A549 (cell line): Measurements from ENCODE around the gene GAL3ST2. TPM values are rescaled to one million over a fixed set of nuclear protein-coding genes. Genes with fewer than 3 reads are reported as not detected.

Source experiments
- ATAC-seq, 2 experiments: fragments of 200-7000 bp in 1 of 2; fragments of >200 bp in 1 of 2; cut with Nextera tagmentation in 1 of 2; cut with Tn5 transposase in 1 of 2; 3 replicates each; pipeline versions ENCODE4 v1.8.0 to v1.9.1; 2018 to 2020; ENCODE audit warnings: mild to moderate bottlenecking in 1 of 2, moderate library complexity in 1 of 2
- CTCF ChIA-PET: fragments of 300-600 bp; sonication (Branson Sonifier 250); formaldehyde crosslinking; extraction: SDS; loops from one replicate; lab custom pipeline; 2021; ENCODE audit warnings: antibody characterized with exemption, inconsistent platforms; lab: Yijun Ruan, JAX
- POLR2A ChIA-PET: fragments of 350-600 bp; formaldehyde crosslinking; extraction: SDS; loops from one replicate; lab custom pipeline; 2021; ENCODE audit warnings: antibody characterized with exemption, inconsistent platforms; lab: Yijun Ruan, JAX
- DNase-seq, 2 experiments: peaks; one replicate each; pipeline versions ENCODE4 v3.0.0 to v3.0.0-alpha.2; 2011 to 2016; ENCODE audit warnings: low read depth in 1 of 2, low spot score in 1 of 2
- FAIRE-seq: peaks from 2 replicates; lab custom pipeline; 2011; peaks lifted over from hg19 to GRCh38; lab: Jason Lieb, UNC
- H3K27ac ChIP-seq, 2 experiments: fragments of >200 bp; sonication (Bioruptor Twin); formaldehyde crosslinking; 3 replicates each; pipeline ENCODE4 v1.5.1; 2016 to 2017
- H3K4me1 ChIP-seq: fragments of >200 bp; sonication (Bioruptor Twin); formaldehyde crosslinking; 3 replicates; pipeline ENCODE4 v1.6.1; 2016
- H3K4me2 ChIP-seq: fragments of >200 bp; sonication (Bioruptor Twin); formaldehyde crosslinking; 3 replicates; pipeline ENCODE4 v1.6.1; 2016
- H3K4me3 ChIP-seq: fragments of >200 bp; sonication (Bioruptor Twin); formaldehyde crosslinking; 3 replicates; pipeline ENCODE4 v1.5.1; 2016
- H3K9me3 ChIP-seq: fragments of >200 bp; sonication (Bioruptor Twin); formaldehyde crosslinking; 3 replicates; pipeline ENCODE4 v1.6.1; 2016
- BCL3 ChIP-seq: fragments of >200 bp; sonication (Bioruptor Twin); formaldehyde crosslinking; IDR thresholded peaks from 3 replicates; pipeline ENCODE4 v1.6.1; 2016
- BHLHE40 ChIP-seq: IDR thresholded peaks from 2 replicates; pipeline ENCODE4 v1.6.1; 2012; ENCODE audit warnings: low read depth, low read length, inconsistent platforms
- CBX2 ChIP-seq: fragments of 200-600 bp; sonication (generic); IDR thresholded peaks from 2 replicates; pipeline ENCODE4 v1.6.1; 2016; ENCODE audit warnings: low read depth, mild to moderate bottlenecking, borderline replicate concordance
- CBX8 ChIP-seq: fragments of 200-600 bp; sonication (generic); IDR thresholded peaks from 2 replicates; pipeline ENCODE4 v1.6.1; 2016
- CTCF ChIP-seq: fragments of >200 bp; sonication (Bioruptor Twin); formaldehyde crosslinking; IDR thresholded peaks from 3 replicates; pipeline ENCODE4 v1.5.1; 2016
- E2F6 ChIP-seq: IDR thresholded peaks from 2 replicates; pipeline ENCODE4 v1.6.1; 2012; ENCODE audit warnings: low read depth, borderline replicate concordance
- EP300 ChIP-seq, 2 experiments: fragments of >200 bp; sonication (Bioruptor Twin); formaldehyde crosslinking; IDR thresholded peaks; 2 replicates in 1 of 2; 3 replicates in 1 of 2; pipeline ENCODE4 v1.6.1; 2016 to 2017
- ESRRA ChIP-seq: fragments of 150-350 bp; IDR thresholded peaks from 2 replicates; pipeline ENCODE4 v1.6.1; 2014; ENCODE audit warnings: mild to moderate bottlenecking, low read length, borderline replicate concordance
- FOSB ChIP-seq: fragments of 250-450 bp; sonication (Bioruptor Pico); IDR thresholded peaks from 2 replicates; pipeline ENCODE4 v1.5.0; 2020; ENCODE audit warnings: mild to moderate bottlenecking, moderate library complexity
- HEYL ChIP-seq: fragments of 250-450 bp; sonication (Bioruptor Pico); IDR thresholded peaks from 2 replicates; pipeline ENCODE4 v1.8.0; 2021; ENCODE audit warnings: mild to moderate bottlenecking, moderate library complexity
- HMGXB4 ChIP-seq: fragments of 250-450 bp; sonication (Bioruptor Pico); IDR thresholded peaks from 2 replicates; pipeline ENCODE4 v1.5.0; 2021; ENCODE audit warnings: mild to moderate bottlenecking, moderate library complexity, borderline replicate concordance
- HOXB13 ChIP-seq: fragments of 250-450 bp; sonication (Bioruptor Pico); IDR thresholded peaks from 2 replicates; pipeline ENCODE4 v1.5.0; 2020; ENCODE audit warnings: low read depth, mild to moderate bottlenecking, moderate library complexity
- HOXB5 ChIP-seq: fragments of 250-450 bp; sonication (Bioruptor Pico); IDR thresholded peaks from 2 replicates; pipeline ENCODE4 v1.5.0; 2020; ENCODE audit warnings: mild to moderate bottlenecking, moderate library complexity
- JUN ChIP-seq, 2 experiments: fragments of >200 bp; sonication (Bioruptor Twin); formaldehyde crosslinking; IDR thresholded peaks; 2 replicates in 1 of 2; 3 replicates in 1 of 2; pipeline ENCODE4 v1.6.1; 2016 to 2017
- JUNB ChIP-seq: fragments of >200 bp; sonication (Bioruptor Twin); formaldehyde crosslinking; IDR thresholded peaks from 2 replicates; pipeline ENCODE4 v1.6.1; 2016
- KDM5A ChIP-seq: fragments of 200-600 bp; sonication (generic); IDR thresholded peaks from 2 replicates; pipeline ENCODE4 v1.6.1; 2016; ENCODE audit warnings: antibody characterized with exemption, mild to moderate bottlenecking
- NFE2L2 ChIP-seq: fragments of 150-350 bp; conservative IDR thresholded peaks from 2 replicates; pipeline ENCODE4 v1.6.1; 2014; ENCODE audit warnings: low read length
- NPAS2 ChIP-seq: fragments of 250-450 bp; sonication (Bioruptor Pico); IDR thresholded peaks from 2 replicates; pipeline ENCODE4 v1.8.0; 2022; ENCODE audit warnings: mild to moderate bottlenecking, moderate library complexity, borderline replicate concordance
- NR3C1 ChIP-seq: fragments of >200 bp; sonication (Bioruptor Twin); formaldehyde crosslinking; IDR thresholded peaks from 3 replicates; pipeline ENCODE4 v1.6.1; 2017
- POLR2A ChIP-seq: IDR thresholded peaks from 2 replicates; pipeline ENCODE4 v1.6.1; 2012; ENCODE audit warnings: mild to moderate bottlenecking, low read length
- RAD21 ChIP-seq, 2 experiments: fragments of >200 bp in 1 of 2; sonication (Bioruptor Twin) in 1 of 2; formaldehyde crosslinking in 1 of 2; IDR thresholded peaks in 1 of 2; conservative IDR thresholded peaks in 1 of 2; 2 replicates in 1 of 2; 3 replicates in 1 of 2; pipeline ENCODE4 v1.6.1; 2012 to 2018; ENCODE audit warnings: inconsistent platforms in 1 of 2
- SREBF2 ChIP-seq: fragments of 450-650 bp; IDR thresholded peaks from 2 replicates; pipeline ENCODE4 v1.6.1; 2014; ENCODE audit warnings: mild to moderate bottlenecking, moderate library complexity
- TFCP2L1 ChIP-seq: fragments of 250-450 bp; sonication (Bioruptor Pico); IDR thresholded peaks from 2 replicates; pipeline ENCODE4 v1.5.0; 2021; ENCODE audit warnings: mild to moderate bottlenecking
- TP53 ChIP-seq: fragments of 250-450 bp; sonication (Bioruptor Pico); IDR thresholded peaks from 2 replicates; pipeline ENCODE4 v1.5.0; 2021; ENCODE audit warnings: mild to moderate bottlenecking, moderate library complexity
- ZSCAN20 ChIP-seq: fragments of 250-450 bp; sonication (Bioruptor Pico); IDR thresholded peaks from 2 replicates; pipeline ENCODE4 v1.8.0; 2022; ENCODE audit warnings: mild to moderate bottlenecking, moderate library complexity
- WGBS: methylation state at CpG from one replicate; pipeline ENCODE4 v1.1.6; 2017; ENCODE audit errors: missing lambda C conversion rate; 5-methylcytosine and 5-hydroxymethylcytosine counted together
- polyA plus RNA-seq, 4 experiments: library from polyadenylated mRNA; depleted of rRNA in 3 of 4; stranded (reverse); fragments of >200 nt; fragmentation: RNase III in 1 of 4; extraction: RNeasy Plus Mini Kit Qiagen cat#74134 plus additional on column Dnase treatment in 1 of 4; gene quantifications; 2 replicates in 3 of 4; 3 replicates in 1 of 4; pipeline ENCODE4 v1.2.3, GENCODE V29; 2011 to 2017

The GAL3ST2 gene
- polyA plus RNA-seq, 2 of the 4 experiments (the other 2 are of a cell fraction), result 0.61 TPM; not detected in 1

- Histone ChIP-seq H3K27ac (no peak overlapping the region), H3K9me3 (no peaks in the 10 kb centered on the region), H3K4me3 (no peak overlapping the region), H3K4me2 (no peak overlapping the region), H3K4me1 (no peaks in the 10 kb centered on the region)
- DNase-seq, result no peak
- no peak for TF ChIP-seq SREBF2
- TF ChIP-seq RAD21 (conservative IDR thresholded peaks at IDR 0.05 in 1 of 2, IDR thresholded peaks at IDR 0.05 in 1 of 2), result no peak
- TF ChIP-seq HOXB13, result no peak
- no peak for TF ChIP-seq BHLHE40
- TF ChIP-seq KDM5A, result no peak
- TF ChIP-seq ZSCAN20, result no peak
- no peak for TF ChIP-seq CBX8
- TF ChIP-seq EP300 (IDR thresholded peaks at IDR 0.05), result no peak
- no peak for TF ChIP-seq NPAS2 (CRISPR knock-in tag)
- TF ChIP-seq HEYL (CRISPR knock-in tag), result no peak
- no peak for TF ChIP-seq CBX2
- 87% methylated on average over 20 of the region's 27 CpGs for WGBS
- peak in 1 of 2 experiments; percentile 18; a peak in 1 of 6 replicates for ATAC-seq
- FAIRE-seq, result no peak
- ChIA-PET CTCF (interaction anchor here (1.1 kb wide), 1 partner anchor 31 kb away, joined by 3 read pairs; no protein-coding TSS in a partner anchor), POLR2A (no interaction called here)
These were observed 12.1 kb upstream of the GAL3ST2 start for GRCh38 chr2:241764275-241765241.

- no peak for FAIRE-seq
- TF ChIP-seq NR3C1 (no peak), NFE2L2 (no peak), BCL3 (no peak), NPAS2 (CRISPR knock-in tag) (no peak), E2F6 (no peak), POLR2A (no peak), KDM5A (no peak), HMGXB4 (CRISPR knock-in tag) (no peak), CTCF (no peak), TP53 (CRISPR knock-in tag) (no peak), JUN (IDR thresholded peaks at IDR 0.05) (no peak), TFCP2L1 (no peak), FOSB (CRISPR knock-in tag) (no peak), JUNB (no peak), ESRRA (no peak), RAD21 (conservative IDR thresholded peaks at IDR 0.05 in 1 of 2, IDR thresholded peaks at IDR 0.05 in 1 of 2) (no peak), HOXB5 (CRISPR knock-in tag) (no peak), ZSCAN20 (no peak)
- peak in 1 of 2 experiments; percentile 19; a peak in 2 of 6 replicates for ATAC-seq
- Histone ChIP-seq H3K4me2 (no peak overlapping the region), H3K4me1 (no peaks in the 10 kb centered on the region), H3K9me3 (no peaks in the 10 kb centered on the region), H3K4me3 (no peak overlapping the region), H3K27ac (no peak overlapping the region)
- CTCF ChIA-PET, result interaction anchor here (1.0 kb wide), 1 partner anchor 10 kb away, joined by 3 read pairs; no protein-coding TSS in a partner anchor
- POLR2A ChIA-PET, result no interaction called here
- no peak for DNase-seq
- WGBS, result 80% methylated on average over 19 of the region's 37 CpGs
These were observed 9.0 kb upstream of the GAL3ST2 start for GRCh38 chr2:241767464-241768250.
